GM10266 (cell line): Measurements from ENCODE around the gene RAMP2.

ENCODE experiments used
- DNase-seq: peaks from one replicate; pipeline ENCODE4 v3.0.0; 2012; ENCODE audit errors: extremely low spot score
- CTCF ChIP-seq: IDR thresholded peaks from 2 replicates; pipeline ENCODE4 v1.5.1; 2012; ENCODE audit warnings: mild to moderate bottlenecking, low read depth; ENCODE audit not compliant: control insufficient read depth, insufficient read depth; ENCODE audit errors: missing control alignments

Gene RAMP2

GRCh38 chr17:42809250-42809649 is 48.2 kb downstream of the RAMP2 start:
- DNase-seq, result no peak
- no peak for TF ChIP-seq CTCF
